Measurements from ENCODE around the gene RPL36.

- TF ChIP-seq CTCF (IDR thresholded peaks at IDR 0.05) (no peak), POLR2A (IDR thresholded peaks at IDR 0.05) (no peak)
Measured at GRCh38 chr19:5703819-5704818, 14.0 kb downstream of the RPL36 start.

Measured in heart left ventricle (tissue), 13 donors.